Kidney (tissue), 14 donors: ENCODE measurements around the gene AKAP13. TPM values are rescaled to one million over a fixed set of nuclear protein-coding genes. Genes with fewer than 3 reads are reported as not detected.

ENCODE experiments used
- DNase-seq, 5 donors: peaks; one replicate each; pipeline ENCODE4 v3.0.0-alpha.2; 2013 to 2020
- FAIRE-seq: peaks from 2 replicates; lab custom pipeline; 2012; peaks lifted over from hg19 to GRCh38; lab: Jason Lieb, UNC
- H3K27ac ChIP-seq, 2 donors: one replicate each; pipeline ENCODE4 v1.7.0; 2013; ENCODE audit warnings: low read depth in 2 of 2, low read length in 2 of 2, inconsistent platforms in 1 of 2
- H3K27me3 ChIP-seq: one replicate; pipeline ENCODE4 v1.7.1; 2013; ENCODE audit warnings: low read length, inconsistent platforms; ENCODE audit not compliant: control insufficient read depth, insufficient read depth
- H3K36me3 ChIP-seq, 3 donors: one replicate each; pipeline versions ENCODE4 v1.7.0 to v1.7.1; 2013; ENCODE audit warnings: low read length in 3 of 3, control low read depth in 1 of 3, inconsistent platforms in 1 of 3; ENCODE audit not compliant: insufficient read depth in 3 of 3, control insufficient read depth in 2 of 3
- H3K4me1 ChIP-seq, 3 donors: one replicate each; pipeline versions ENCODE4 v1.7.0 to v1.7.1; 2013; ENCODE audit warnings: low read length in 3 of 3, inconsistent platforms in 1 of 3, low read depth in 1 of 3; ENCODE audit not compliant: control insufficient read depth in 2 of 3, insufficient read depth in 2 of 3
- H3K4me3 ChIP-seq, 3 donors: one replicate each; pipeline versions ENCODE4 v1.7.0 to v1.8.1; 2013; ENCODE audit warnings: low read length in 3 of 3, control low read depth in 1 of 3, inconsistent platforms in 1 of 3
- H3K9ac ChIP-seq, 3 donors: one replicate each; pipeline versions ENCODE4 v1.7.0 to v1.7.1; 2013; ENCODE audit warnings: low read length in 3 of 3, control low read depth in 1 of 3, inconsistent platforms in 1 of 3
- H3K9me3 ChIP-seq, 3 donors: one replicate each; pipeline versions ENCODE4 v1.7.0 to v1.7.1; 2013; ENCODE audit warnings: low read length in 3 of 3, control low read depth in 1 of 3, inconsistent platforms in 1 of 3; ENCODE audit not compliant: control insufficient read depth in 2 of 3, insufficient read depth in 1 of 3
- CTCF ChIP-seq: IDR thresholded peaks from 3 replicates; pipeline ENCODE4 v1.5.1; 2012; ENCODE audit warnings: mild to moderate bottlenecking, moderate library complexity, borderline replicate concordance; ENCODE audit not compliant: insufficient read depth; ENCODE audit errors: extremely low read depth
- intact Hi-C: fragments of 100-400 bp; cut with DNase I; formaldehyde crosslinking; loops from one replicate; pipeline ENCODE4 v1.11.1; 2022
- polyA plus RNA-seq: library from polyadenylated mRNA; stranded (reverse); fragments of 350-450 nt; fragmentation: Illumina TruSeq; extraction: RNeasy Lipid Tissue Mini Kit (QIAGEN cat#74804); gene quantifications from one replicate; pipeline ENCODE4 v1.2.3, GENCODE V29; 2014; ENCODE audit warnings: low read depth, low replicate concordance; ENCODE audit not compliant: insufficient read depth
- total RNA-seq: library from RNA; stranded (reverse); fragmentation: NEBNext Ultra II Directional; extraction: Animal tissue kit (Norgen Biotek cat#: 25700); gene quantifications from one replicate; pipeline ENCODE4 v1.2.1, GENCODE V29; 2021
- donor health status: control.
- donor health status: control.
- donor health status: control.
- donor health status: control.
- donor health status: control.
- donor health status: DM: yes; HTN: yes; CAD: no.
- donor health status: Normal renal cell carcinoma (clear cell type).

Gene AKAP13
- total and polyA plus RNA-seq, 2 donors from 2014 or later: 18.8 to 174 TPM

DNA sequence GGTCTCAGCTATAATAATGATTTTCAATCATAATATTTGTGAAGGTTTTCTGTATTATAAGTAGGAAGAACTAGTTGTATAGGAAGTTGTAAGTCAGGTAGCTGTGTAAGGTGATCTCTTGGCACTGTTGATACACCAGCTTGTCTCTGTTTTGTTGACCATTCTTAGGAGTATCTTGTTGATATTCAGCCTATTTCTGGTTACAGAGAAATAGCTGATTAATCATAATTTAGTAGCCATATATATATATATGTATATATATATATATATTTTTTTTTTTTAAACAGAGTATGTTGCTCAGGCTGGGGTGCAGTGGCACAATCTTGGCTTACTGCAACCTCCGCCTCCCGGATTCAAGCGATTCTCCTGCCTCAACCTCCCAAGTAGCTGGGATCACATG, 20.2 kb downstream of the AKAP13 start:
- no peak for FAIRE-seq
- H3K9me3 ChIP-seq: no peaks in the 10 kb centered on the region
- H3K4me3 ChIP-seq: no peak overlapping the region
- no peak for DNase-seq
- no peaks in the 10 kb centered on the region for H3K36me3 ChIP-seq
- no peak for TF ChIP-seq CTCF
- H3K9ac ChIP-seq: no peak overlapping the region
- peaks cover 0 to 20% (median 2%) of the 10 kb centered on the region in 3 donors for H3K4me1 ChIP-seq
- H3K27ac ChIP-seq: no peak overlapping the region
- no peaks in the 10 kb centered on the region for H3K27me3 ChIP-seq
- intact Hi-C loops: no loop called here

DNA sequence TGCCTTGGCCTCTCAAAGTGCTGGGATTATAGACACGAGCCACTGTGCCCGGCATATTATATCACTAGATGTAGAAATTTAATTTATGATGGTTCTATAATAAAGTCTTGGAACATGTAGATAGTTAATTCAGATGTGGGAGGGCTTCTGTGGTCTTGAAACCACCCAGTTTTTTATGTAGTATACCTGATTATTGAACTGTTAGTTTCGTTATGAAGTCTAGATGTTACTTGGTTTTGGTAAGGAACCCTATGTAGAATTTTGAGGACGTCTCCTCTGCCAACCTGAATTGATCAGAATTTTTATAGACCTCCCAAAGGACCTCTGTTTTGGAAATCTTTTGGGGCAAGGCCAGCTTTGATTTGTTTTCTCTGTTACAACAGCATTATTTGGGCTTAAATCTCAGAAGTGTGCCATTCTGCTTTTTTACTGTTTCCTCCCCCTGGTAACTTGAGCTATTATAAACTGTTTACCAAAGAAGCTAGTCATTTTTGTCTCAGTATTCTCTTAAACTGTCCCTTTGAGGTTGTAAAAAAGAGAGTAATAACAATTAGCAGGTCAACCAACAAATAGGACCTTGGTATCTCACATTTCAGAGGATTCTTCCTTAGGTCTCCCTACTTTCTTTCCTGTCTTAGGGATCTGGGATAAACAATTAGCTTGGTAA, 20.8 kb downstream of the AKAP13 start:
- Histone ChIP-seq H3K36me3 (no peaks in the 10 kb centered on the region), H3K9ac (no peak overlapping the region), H3K4me1 (peaks cover 0 to 20% (median 2%) of the 10 kb centered on the region in 3 donors), H3K27me3 (no peaks in the 10 kb centered on the region), H3K27ac (no peak overlapping the region), H3K4me3 (no peak overlapping the region), H3K9me3 (no peaks in the 10 kb centered on the region)
- FAIRE-seq (no peak), DNase-seq (peak in 1 of 5 donors; percentile 51)
- no peak for TF ChIP-seq CTCF
- intact Hi-C loops: no loop called here

DNA sequence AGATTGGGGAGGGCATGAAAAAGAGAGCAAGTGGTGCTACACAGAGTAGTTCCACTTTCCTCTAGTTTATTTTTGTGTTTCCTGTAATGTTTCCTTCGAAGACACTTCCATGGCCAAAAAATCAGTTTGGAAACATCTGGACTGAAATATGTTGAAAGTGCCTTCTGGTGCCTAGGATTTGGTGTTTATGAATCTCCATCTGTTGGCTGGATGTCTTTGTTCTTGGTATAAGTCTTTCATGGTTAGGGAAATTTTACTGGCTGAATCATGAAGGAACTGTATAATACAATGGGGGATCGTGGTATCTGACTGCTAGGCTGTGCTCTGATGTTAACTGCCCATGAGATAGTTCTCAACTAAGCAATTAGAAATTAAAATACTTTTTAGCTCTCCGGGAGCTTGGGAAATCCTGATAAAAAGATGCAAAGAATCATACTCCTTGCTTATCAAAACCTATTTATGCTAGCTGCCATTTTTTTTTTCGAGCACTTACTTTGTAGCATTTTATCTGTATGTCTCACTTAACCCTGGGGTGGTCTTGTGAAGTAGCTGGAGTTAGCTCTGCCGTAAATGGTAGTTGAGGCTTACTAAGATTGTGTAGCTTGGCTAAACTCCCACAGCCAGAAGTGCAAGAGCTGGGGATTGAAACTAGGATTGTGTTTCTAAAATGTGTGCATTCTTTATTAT, 21.9 kb downstream of the AKAP13 start:
- no peak for TF ChIP-seq CTCF
- peak in 1 of 5 donors; percentile 21 for DNase-seq
- Histone ChIP-seq H3K9ac (no peak overlapping the region), H3K27ac (no peak overlapping the region), H3K4me3 (no peak overlapping the region), H3K4me1 (peaks cover 0 to 20% (median 2%) of the 10 kb centered on the region in 3 donors), H3K9me3 (no peaks in the 10 kb centered on the region), H3K36me3 (no peaks in the 10 kb centered on the region), H3K27me3 (no peaks in the 10 kb centered on the region)
- intact Hi-C loops: no loop called here
- FAIRE-seq: no peak
